HL-60 (cell line): ENCODE results near the gene GZMM.

Experiments used
- CTCF ChIP-seq: IDR thresholded peaks from one replicate; pipeline ENCODE4 v1.5.1; 2011; ENCODE audit warnings: low read length, control low read depth, inconsistent platforms; ENCODE audit not compliant: insufficient read depth
- GABPA ChIP-seq: IDR thresholded peaks from 2 replicates; pipeline ENCODE4 v1.6.1; 2012; ENCODE audit warnings: low read depth
- POLR2AphosphoS5 ChIP-seq: IDR thresholded peaks from 2 replicates; pipeline ENCODE4 v1.6.1; 2012; ENCODE audit warnings: low read depth
- SPI1 ChIP-seq: IDR thresholded peaks from 2 replicates; pipeline ENCODE4 v1.6.1; 2012; ENCODE audit warnings: low read depth, mild to moderate bottlenecking, borderline replicate concordance

DNA sequence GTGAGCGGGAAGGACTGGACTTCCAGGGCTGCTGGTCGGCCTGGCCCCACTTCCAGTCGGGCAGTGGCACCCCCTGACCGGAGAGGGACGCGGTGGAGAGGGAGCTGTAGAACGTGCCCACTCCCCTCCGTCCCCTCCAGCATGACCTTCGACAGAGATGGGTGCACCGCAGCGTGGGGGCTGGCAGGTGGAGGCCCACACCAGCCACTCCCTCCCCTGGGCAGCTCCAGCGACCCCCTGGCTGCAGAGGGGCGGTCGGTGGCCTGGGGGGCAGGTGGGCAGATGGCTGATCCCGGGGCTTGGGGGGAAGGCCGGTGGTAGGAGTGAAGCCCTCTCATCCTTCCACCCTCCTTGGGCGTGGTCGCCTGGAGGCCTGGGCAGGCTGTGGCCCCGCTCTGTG, 48.2 kb downstream of the GZMM start:
- no peak for TF ChIP-seq CTCF
- no peak for TF ChIP-seq POLR2AphosphoS5
- TF ChIP-seq GABPA: no peak
- TF ChIP-seq SPI1: no peak
